ENCODE results near the gene DNM1L. TPM values are rescaled to one million over a fixed set of nuclear protein-coding genes. Genes with fewer than 3 reads are reported as not detected.

The DNM1L gene
- total and polyA plus RNA-seq, 7 donors, result 13.8 to 77.2 (median 67.3) TPM

GRCh38 chr12:32726286-32726685, 47.2 kb downstream of the DNM1L start:
- Histone ChIP-seq H3K4me3 (no peak overlapping the region), H3K27me3 (no peaks in the 10 kb centered on the region), H3K4me1 (no peaks in the 10 kb centered on the region), H3K27ac (no peak overlapping the region), H3K36me3 (peaks cover 0 to 81% (median 22%) of the 10 kb centered on the region in 4 donors), H3K9me3 (no peaks in the 10 kb centered on the region)
- WGBS, 2 donors, result 95 to 97% methylated on average over 2 of the region's 2 CpGs
- intact Hi-C loops (cut with DNase I), result no loop called here
- no peak for DNase-seq
- no peak for TF ChIP-seq EP300 (IDR thresholded peaks at IDR 0.05)
- no peak for TF ChIP-seq POLR2A (IDR thresholded peaks at IDR 0.05)

GRCh38 chr12:32727237-32727636, 48.1 kb downstream of the DNM1L start:
- H3K9me3 ChIP-seq, result no peaks in the 10 kb centered on the region
- H3K27ac ChIP-seq, result no peak overlapping the region
- no peak overlapping the region for H3K4me3 ChIP-seq
- WGBS, 2 donors, result 86 to 87% methylated on average over 3 of the region's 3 CpGs
- TF ChIP-seq CTCF (IDR thresholded peaks at IDR 0.05), result no peak
- TF ChIP-seq EP300 (IDR thresholded peaks at IDR 0.05), result no peak
- TF ChIP-seq POLR2A (IDR thresholded peaks at IDR 0.05), result no peak
- TF ChIP-seq POLR2AphosphoS5 (IDR thresholded peaks at IDR 0.05), result no peak
- peaks cover 0 to 82% (median 18%) of the 10 kb centered on the region in 4 donors for H3K36me3 ChIP-seq
- no peaks in the 10 kb centered on the region for H3K4me1 ChIP-seq
- DNase-seq, result no peak
- H3K27me3 ChIP-seq, result no peaks in the 10 kb centered on the region
- intact Hi-C loops (cut with DNase I), result no loop called here

GRCh38 chr12:32734952-32735351, 55.9 kb downstream of the DNM1L start:
- Histone ChIP-seq H3K36me3 (peaks cover 2 to 98% (median 11%) of the 10 kb centered on the region in 4 donors), H3K27me3 (no peaks in the 10 kb centered on the region), H3K27ac (no peak overlapping the region), H3K4me1 (no peaks in the 10 kb centered on the region), H3K4me3 (no peak overlapping the region), H3K9me3 (no peaks in the 10 kb centered on the region)
- 95 to 100% methylated on average over 1 of the region's 1 CpG for WGBS, 2 donors
- intact Hi-C loops (cut with DNase I), result no loop called here
- TF ChIP-seq POLR2A (IDR thresholded peaks at IDR 0.05) (no peak), POLR2AphosphoS5 (IDR thresholded peaks at IDR 0.05) (no peak), CTCF (IDR thresholded peaks at IDR 0.05) (no peak), EP300 (IDR thresholded peaks at IDR 0.05) (no peak)
- DNase-seq, result no peak

- no peak for DNase-seq
- H3K27me3 ChIP-seq, result no peaks in the 10 kb centered on the region
- no peak overlapping the region for H3K4me3 ChIP-seq
- no peaks in the 10 kb centered on the region for H3K9me3 ChIP-seq
- peaks cover 2 to 99% (median 12%) of the 10 kb centered on the region in 4 donors for H3K36me3 ChIP-seq
- 27 to 68% methylated on average over 3 of the region's 3 CpGs for WGBS, 2 donors
- H3K4me1 ChIP-seq, result no peaks in the 10 kb centered on the region
- H3K27ac ChIP-seq, result no peak overlapping the region
- intact Hi-C loops (cut with DNase I), result no loop called here
- TF ChIP-seq POLR2A (IDR thresholded peaks at IDR 0.05) (no peak), POLR2AphosphoS5 (IDR thresholded peaks at IDR 0.05) (no peak), CTCF (IDR thresholded peaks at IDR 0.05) (no peak), EP300 (IDR thresholded peaks at IDR 0.05) (no peak)
Observed at GRCh38 chr12:32736445-32736844, 57.3 kb downstream of the DNM1L start.

GRCh38 chr12:32737715-32738114, 58.6 kb downstream of the DNM1L start:
- no peak for DNase-seq
- intact Hi-C loops (cut with DNase I), result no loop called here
- no peaks in the 10 kb centered on the region for H3K9me3 ChIP-seq
- peaks cover 2 to 98% (median 13%) of the 10 kb centered on the region in 4 donors for H3K36me3 ChIP-seq
- no peaks in the 10 kb centered on the region for H3K4me1 ChIP-seq
- H3K27ac ChIP-seq, result no peak overlapping the region
- no peaks in the 10 kb centered on the region for H3K27me3 ChIP-seq
- no peak overlapping the region for H3K4me3 ChIP-seq
- WGBS, 2 donors, result 87 to 97% methylated on average over 2 of the region's 2 CpGs
- no peak for TF ChIP-seq POLR2AphosphoS5 (IDR thresholded peaks at IDR 0.05)
- TF ChIP-seq CTCF (IDR thresholded peaks at IDR 0.05), result no peak
- no peak for TF ChIP-seq POLR2A (IDR thresholded peaks at IDR 0.05)
- no peak for TF ChIP-seq EP300 (IDR thresholded peaks at IDR 0.05)
